Measurements from ENCODE around the gene REXO4. TPM values are rescaled to one million over a fixed set of nuclear protein-coding genes. Genes with fewer than 3 reads are reported as not detected.
A peak's percentile ranks its signal among the peaks of the same experiment; 100 is the strongest.

REXO4 gene
- total and polyA plus RNA-seq, 10 of the 15 experiments (the other 5 are each of a cell fraction or from before 2014, with no cell fraction given) = 2.7 to 43.9 (median 30.5) TPM

GRCh38 chr9:133421615-133422542, 4.1 kb upstream of the REXO4 start, which contains the start of gene ADAMTS13 (continued):
- no peak for TF ChIP-seq FOXK2 (IDR thresholded peaks at IDR 0.05)
- peak; percentile 74; the same call in 1 of the 2 replicates for TF ChIP-seq MTA2 (IDR thresholded peaks at IDR 0.05; ENCODE audit: low read depth)
- TF ChIP-seq ZBED1 (IDR thresholded peaks at IDR 0.05; ENCODE audit: borderline replicate concordance) = no peak
- TF ChIP-seq HDAC2 (IDR thresholded peaks at IDR 0.05) = no peak
- TF ChIP-seq TCF3 (IDR thresholded peaks at IDR 0.05; ENCODE audit: borderline replicate concordance, insufficient read depth, low read depth, low read length) = no peak
- TF ChIP-seq POU2F2 (IDR thresholded peaks at IDR 0.05; ENCODE audit: borderline replicate concordance, low read depth, low read length) = peak; percentile 60; the same call in 1 of the 3 replicates
- TF ChIP-seq MYC (IDR thresholded peaks at IDR 0.05; ENCODE audit: insufficient read depth, insufficient read length, insufficient replicate concordance, low read length, severe bottlenecking) = no peak
- TF ChIP-seq POLR2AphosphoS5 (IDR thresholded peaks at IDR 0.05; ENCODE audit: low read length) = no peak
- no peak for TF ChIP-seq GABPA (IDR thresholded peaks at IDR 0.05; ENCODE audit: low read depth)
- TF ChIP-seq HCFC1 (IDR thresholded peaks at IDR 0.05; ENCODE audit: low read length) = peak; percentile 35; the same call in 1 of the 2 replicates
- no peak for TF ChIP-seq NFYA (IDR thresholded peaks at IDR 0.05; ENCODE audit: borderline replicate concordance, low read depth, low read length)
- TF ChIP-seq HDGF (IDR thresholded peaks at IDR 0.05) = peak; percentile 81
- no peak for TF ChIP-seq E2F4 (IDR thresholded peaks at IDR 0.05; ENCODE audit: low read depth, low read length)
- TF ChIP-seq SMARCA5 (IDR thresholded peaks at IDR 0.05) = peak; percentile 41; the same call in 1 of the 2 replicates
- TF ChIP-seq NBN (IDR thresholded peaks at IDR 0.05) = peak; percentile 95
- no peak for TF ChIP-seq CBX5 (IDR thresholded peaks at IDR 0.05; ENCODE audit: low read depth)
- no peak for TF ChIP-seq KDM1A (IDR thresholded peaks at IDR 0.05; ENCODE audit: borderline replicate concordance)
- TF ChIP-seq SMC3 (IDR thresholded peaks at IDR 0.05; ENCODE audit: borderline replicate concordance, low read length) = no peak; the same call in 1 of the 2 replicates
- no peak for TF ChIP-seq ZBTB33 (IDR thresholded peaks at IDR 0.05)
- TF ChIP-seq SP1 (IDR thresholded peaks at IDR 0.05; ENCODE audit: low read depth, low read length) = no peak
- TF ChIP-seq CBFB (IDR thresholded peaks at IDR 0.05; ENCODE audit: low read depth) = no peak
- TF ChIP-seq CTCF (IDR thresholded peaks at IDR 0.05 in 2 of 3, conservative IDR thresholded peaks at IDR 0.05 in 1 of 3; ENCODE audit: control insufficient read depth in 2 of 3, extremely low read depth in 1 of 3, insufficient read depth in 1 of 3, low read depth in 3 of 3, low read length in 3 of 3) = peak; percentile 22 to 27 (median 23); a peak in 3 of 6 replicates
- TF ChIP-seq TCF7 (IDR thresholded peaks at IDR 0.05; ENCODE audit: borderline replicate concordance) = no peak
- no peak for TF ChIP-seq ESRRA (IDR thresholded peaks at IDR 0.05; ENCODE audit: low read length)

Measured in GM12878 (cell line).